Liver (tissue), 3 donors: ENCODE data around the gene ERVW-1.

Experiments
- ATF3 ChIP-seq: IDR thresholded peaks from 2 replicates; pipeline ENCODE4 v1.6.1; 2016; ENCODE audit warnings: antibody characterized with exemption
- CTCF ChIP-seq: fragments of 150-350 bp; IDR thresholded peaks from 2 replicates; pipeline ENCODE4 v1.5.1; 2017; ENCODE audit warnings: improper control_type of control experiment, low read depth, low read length; ENCODE audit not compliant: missing input control
- GABPA ChIP-seq, 2 donors: IDR thresholded peaks in 1 of 2; conservative IDR thresholded peaks in 1 of 2; 2 replicates each; pipeline ENCODE4 v1.6.1; 2016; ENCODE audit warnings: antibody characterized with exemption in 2 of 2, mild to moderate bottlenecking in 1 of 2, moderate library complexity in 1 of 2
- JUND ChIP-seq, 2 donors: IDR thresholded peaks; 2 replicates each; pipeline ENCODE4 v1.6.1; 2016; ENCODE audit warnings: antibody characterized with exemption in 2 of 2
- MAX ChIP-seq: IDR thresholded peaks from 2 replicates; pipeline ENCODE4 v1.6.1; 2016; ENCODE audit warnings: antibody characterized with exemption
- NR2F2 ChIP-seq: IDR thresholded peaks from 2 replicates; pipeline ENCODE4 v1.6.1; 2016; ENCODE audit warnings: antibody characterized with exemption
- RAD21 ChIP-seq, 2 donors: IDR thresholded peaks; 2 replicates each; pipeline ENCODE4 v1.6.1; 2016; ENCODE audit warnings: antibody characterized with exemption in 2 of 2, mild to moderate bottlenecking in 2 of 2
- RXRA ChIP-seq, 2 donors: IDR thresholded peaks; 2 replicates each; pipeline ENCODE4 v1.6.1; 2017 to 2018; ENCODE audit warnings: antibody characterized with exemption in 2 of 2, mild to moderate bottlenecking in 1 of 2
- TAF1 ChIP-seq: conservative IDR thresholded peaks from 2 replicates; pipeline ENCODE4 v1.6.1; 2016; ENCODE audit warnings: antibody characterized with exemption, mild to moderate bottlenecking
- YY1 ChIP-seq: IDR thresholded peaks from 2 replicates; pipeline ENCODE4 v1.6.1; 2016; ENCODE audit warnings: antibody characterized with exemption, mild to moderate bottlenecking
- ZBTB33 ChIP-seq: IDR thresholded peaks from 2 replicates; pipeline ENCODE4 v1.6.1; 2016; ENCODE audit warnings: antibody characterized with exemption
- donor health status: healthy.
- donor health status: healthy.

- no peak for TF ChIP-seq MAX
- no peak for TF ChIP-seq CTCF
- no peak for TF ChIP-seq YY1
- no peak for TF ChIP-seq RAD21 (IDR thresholded peaks at IDR 0.05)
- no peak for TF ChIP-seq GABPA (IDR thresholded peaks at IDR 0.05 in 1 of 2, conservative IDR thresholded peaks at IDR 0.05 in 1 of 2)
- no peak for TF ChIP-seq JUND (IDR thresholded peaks at IDR 0.05)
- TF ChIP-seq NR2F2, result no peak
- no peak for TF ChIP-seq RXRA (IDR thresholded peaks at IDR 0.05)
- TF ChIP-seq TAF1, result no peak
- no peak for TF ChIP-seq ATF3
- no peak for TF ChIP-seq ZBTB33
Observed at GRCh38 chr7:92504563-92504962, 26.8 kb upstream of the ERVW-1 start.
